NT2/D1 (cell line): Measurements from ENCODE around the gene DCN.

ENCODE experiments used
- SUZ12 ChIP-seq: IDR thresholded peaks from 2 replicates; pipeline ENCODE4 v1.6.1; 2011; ENCODE audit not compliant: insufficient read length, insufficient read depth; ENCODE audit errors: extremely low read depth
- YY1 ChIP-seq: IDR thresholded peaks from 2 replicates; pipeline ENCODE4 v1.6.1; 2011; ENCODE audit not compliant: insufficient read length, insufficient read depth
- ZNF274 ChIP-seq: IDR thresholded peaks from 2 replicates; pipeline ENCODE4 v1.6.1; 2011; ENCODE audit warnings: mild to moderate bottlenecking, low read depth, low read length

- TF ChIP-seq ZNF274 (no peak), SUZ12 (no peak), YY1 (no peak)
These were observed 43.3 kb downstream of the DCN start for GRCh38 chr12:91139286-91139685.
